GM18498 (cell line): Measurements from ENCODE around the gene ZNF831.

Experiments used
- ATAC-seq: cut with Tn5 transposase; IDR thresholded peaks from one replicate; pipeline ENCODE4 v1.9.1; 2021; ENCODE audit warnings: mild to moderate bottlenecking, moderate library complexity; ENCODE audit not compliant: unreplicated experiment

Gene ZNF831

GRCh38 chr20:59178983-59179595 lies 15.5 kb downstream of the ZNF831 start:
- ATAC-seq = no peak

DNA sequence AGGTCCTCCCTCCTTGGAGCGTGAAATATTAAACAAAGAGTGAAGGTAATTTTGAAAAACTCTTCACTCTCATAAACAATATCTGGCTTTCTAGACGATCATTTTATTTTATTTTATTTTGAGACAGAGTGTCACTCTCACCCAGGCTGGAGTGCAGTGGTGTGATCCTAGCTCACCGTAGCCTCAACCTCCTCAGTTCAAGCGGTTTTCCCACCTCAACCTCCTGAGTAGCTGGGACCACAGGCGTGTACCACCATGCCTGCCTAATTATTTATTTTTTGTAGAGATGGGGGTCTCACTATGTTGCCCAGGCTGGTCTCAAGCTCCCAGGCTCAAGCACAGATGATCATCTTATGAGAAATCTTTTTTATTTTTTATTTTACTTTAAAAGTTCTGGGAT lies 16.4 kb downstream of the ZNF831 start:
- no peak for ATAC-seq

- no peak for ATAC-seq
Measured at GRCh38 chr20:59181936-59182335, 18.3 kb downstream of the ZNF831 start.

- peak; percentile 70 for ATAC-seq
Measured at GRCh38 chr20:59182401-59183044, 18.9 kb downstream of the ZNF831 start.

GRCh38 chr20:59183751-59184150 lies 20.1 kb downstream of the ZNF831 start:
- ATAC-seq = no peak

GRCh38 chr20:59184880-59185447 lies 21.3 kb downstream of the ZNF831 start:
- no peak for ATAC-seq

GRCh38 chr20:59185809-59186208 lies 22.2 kb downstream of the ZNF831 start:
- no peak for ATAC-seq

DNA sequence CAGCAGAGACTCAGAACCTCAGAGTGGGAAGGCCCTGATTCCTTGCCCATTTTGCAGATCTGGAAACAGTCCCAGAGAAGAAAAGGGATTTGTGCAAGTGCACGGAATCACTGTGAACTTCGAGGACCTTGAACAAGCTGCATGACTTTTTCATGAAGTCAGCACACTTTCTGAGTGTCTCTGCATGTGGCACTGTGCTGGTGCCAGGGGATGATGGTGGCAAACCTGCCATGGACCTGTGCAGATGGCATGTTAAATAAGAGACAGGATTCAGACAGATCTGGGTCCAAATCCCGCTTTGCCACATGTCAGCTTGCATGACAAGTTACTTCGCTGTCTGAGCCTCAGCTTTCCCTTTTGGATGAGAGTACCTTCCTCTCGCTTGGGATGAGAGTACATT lies 26.8 kb downstream of the ZNF831 start:
- ATAC-seq = no peak

DNA sequence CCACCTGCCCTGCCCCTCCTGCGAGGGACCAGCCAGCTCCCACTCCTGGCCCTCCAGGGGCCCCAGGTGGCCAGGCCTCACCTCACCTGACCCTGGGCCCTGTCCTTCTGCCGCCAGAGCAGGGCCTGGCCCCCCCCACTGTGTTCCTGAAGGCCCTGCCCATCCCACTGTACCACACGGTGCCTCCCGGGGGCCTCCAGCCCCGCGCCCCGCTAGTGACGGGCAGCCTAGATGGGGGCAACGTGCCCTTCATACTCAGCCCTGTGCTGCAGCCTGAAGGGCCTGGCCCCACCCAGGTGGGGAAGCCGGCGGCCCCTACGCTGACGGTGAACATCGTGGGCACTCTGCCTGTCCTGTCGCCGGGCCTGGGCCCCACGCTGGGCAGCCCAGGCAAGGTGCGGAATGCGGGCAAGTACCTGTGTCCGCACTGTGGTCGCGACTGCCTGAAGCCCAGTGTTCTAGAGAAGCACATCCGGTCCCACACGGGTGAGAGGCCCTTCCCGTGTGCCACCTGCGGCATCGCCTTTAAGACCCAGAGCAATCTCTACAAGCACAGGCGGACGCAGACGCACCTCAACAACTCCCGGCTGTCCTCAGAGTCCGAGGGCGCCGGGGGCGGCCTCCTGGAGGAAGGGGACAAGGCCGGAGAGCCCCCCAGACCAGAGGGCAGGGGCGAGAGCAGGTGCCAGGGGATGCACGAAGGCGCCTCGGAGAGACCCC lies 27.6 kb downstream of the ZNF831 start:
- ATAC-seq = no peak

DNA sequence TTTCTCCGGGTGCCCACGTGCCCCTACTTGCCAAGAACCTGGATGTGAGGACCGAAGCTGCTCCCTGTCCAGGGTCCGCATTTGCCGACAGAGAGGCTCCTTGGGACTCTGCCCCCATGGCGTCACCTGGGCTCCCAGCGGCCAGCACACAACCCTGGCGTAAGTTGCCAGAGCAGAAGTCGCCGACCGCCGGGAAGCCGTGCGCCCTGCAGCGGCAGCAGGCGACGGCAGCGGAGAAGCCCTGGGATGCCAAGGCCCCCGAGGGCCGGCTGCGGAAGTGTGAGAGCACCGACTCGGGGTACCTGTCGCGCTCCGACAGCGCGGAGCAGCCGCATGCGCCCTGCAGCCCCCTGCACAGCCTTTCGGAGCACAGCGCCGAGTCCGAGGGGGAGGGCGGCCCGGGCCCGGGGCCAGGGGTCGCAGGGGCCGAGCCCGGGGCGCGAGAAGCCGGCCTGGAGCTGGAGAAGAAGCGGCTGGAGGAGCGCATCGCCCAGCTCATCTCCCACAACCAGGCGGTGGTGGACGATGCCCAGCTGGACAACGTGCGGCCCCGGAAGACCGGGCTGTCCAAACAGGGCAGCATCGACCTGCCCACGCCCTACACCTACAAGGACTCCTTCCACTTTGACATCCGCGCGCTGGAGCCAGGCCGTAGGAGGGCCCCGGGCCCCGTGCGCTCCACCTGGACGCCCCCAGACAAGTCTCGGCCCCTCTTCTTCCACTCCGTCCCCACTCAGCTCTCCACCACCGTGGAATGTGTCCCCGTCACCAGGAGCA lies 28.3 kb downstream of the ZNF831 start:
- no peak for ATAC-seq

DNA sequence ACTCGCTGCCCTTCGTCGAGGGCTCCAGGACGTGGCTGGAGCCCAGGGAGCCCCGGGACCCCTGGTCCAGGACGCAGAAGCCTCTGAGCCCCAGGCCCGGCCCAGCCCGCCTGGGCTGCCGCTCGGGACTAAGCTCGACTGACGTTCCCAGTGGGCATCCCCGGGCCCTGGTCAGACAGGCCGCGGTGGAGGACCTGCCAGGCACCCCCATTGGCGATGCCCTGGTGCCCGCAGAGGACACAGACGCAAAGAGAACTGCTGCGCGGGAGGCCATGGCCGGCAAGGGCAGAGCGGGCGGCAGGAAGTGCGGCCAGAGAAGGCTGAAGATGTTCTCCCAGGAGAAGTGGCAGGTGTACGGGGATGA lies 28.9 kb downstream of the ZNF831 start:
- ATAC-seq = no peak

DNA sequence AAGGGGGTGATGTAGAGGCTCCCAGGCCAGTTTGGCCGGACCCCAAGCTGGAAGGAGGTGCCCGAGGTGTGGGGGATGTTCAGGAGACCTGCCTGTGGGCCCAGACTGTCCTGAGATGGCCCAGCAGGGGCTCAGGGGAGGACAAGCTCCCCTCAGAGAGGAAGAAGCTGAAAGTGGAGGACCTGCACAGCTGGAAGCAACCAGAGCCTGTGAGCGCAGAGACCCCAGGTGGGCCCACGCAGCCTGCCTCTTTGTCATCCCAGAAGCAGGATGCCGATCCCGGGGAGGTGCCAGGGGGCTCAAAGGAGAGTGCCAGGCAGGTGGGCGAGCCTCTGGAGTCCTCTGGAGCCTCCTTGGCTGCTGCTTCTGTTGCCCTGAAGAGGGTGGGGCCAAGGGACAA lies 29.7 kb downstream of the ZNF831 start:
- ATAC-seq = no peak

DNA sequence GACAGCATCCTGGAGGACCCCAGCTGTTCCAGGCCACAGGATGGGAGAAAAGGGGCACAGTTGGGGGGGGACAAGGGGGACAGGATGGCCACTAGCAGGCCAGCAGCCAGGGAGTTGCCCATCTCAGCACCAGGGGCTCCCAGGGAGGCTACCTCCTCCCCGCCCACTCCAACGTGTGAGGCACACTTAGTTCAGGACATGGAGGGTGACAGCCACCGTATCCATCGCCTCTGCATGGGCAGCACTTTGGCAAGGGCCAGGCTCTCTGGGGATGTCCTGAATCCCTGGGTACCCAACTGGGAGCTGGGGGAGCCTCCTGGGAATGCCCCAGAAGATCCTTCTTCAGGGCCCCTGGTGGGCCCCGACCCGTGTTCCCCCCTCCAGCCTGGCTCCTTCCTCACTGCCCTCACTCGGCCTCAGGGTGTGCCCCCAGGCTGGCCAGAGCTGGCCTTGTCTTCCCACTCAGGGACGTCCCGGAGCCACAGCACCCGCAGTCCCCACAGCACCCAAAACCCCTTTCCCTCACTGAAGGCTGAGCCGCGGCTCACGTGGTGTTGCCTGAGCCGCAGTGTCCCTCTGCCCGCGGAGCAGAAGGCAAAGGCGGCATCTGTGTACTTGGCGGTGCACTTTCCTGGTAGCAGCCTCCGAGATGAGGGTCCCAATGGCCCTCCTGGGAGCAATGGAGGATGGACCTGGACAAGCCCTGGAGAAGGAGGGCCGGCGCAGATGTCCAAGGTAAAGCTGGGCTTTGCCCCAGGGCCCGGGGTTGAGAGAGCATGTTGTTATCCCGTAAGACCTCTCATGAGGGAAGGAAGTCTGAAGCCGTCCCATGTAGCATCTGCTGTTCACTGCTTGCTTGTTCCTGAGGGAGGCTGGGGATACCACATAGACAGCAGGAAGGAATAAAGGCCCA lies 30.7 kb downstream of the ZNF831 start:
- no peak for ATAC-seq

DNA sequence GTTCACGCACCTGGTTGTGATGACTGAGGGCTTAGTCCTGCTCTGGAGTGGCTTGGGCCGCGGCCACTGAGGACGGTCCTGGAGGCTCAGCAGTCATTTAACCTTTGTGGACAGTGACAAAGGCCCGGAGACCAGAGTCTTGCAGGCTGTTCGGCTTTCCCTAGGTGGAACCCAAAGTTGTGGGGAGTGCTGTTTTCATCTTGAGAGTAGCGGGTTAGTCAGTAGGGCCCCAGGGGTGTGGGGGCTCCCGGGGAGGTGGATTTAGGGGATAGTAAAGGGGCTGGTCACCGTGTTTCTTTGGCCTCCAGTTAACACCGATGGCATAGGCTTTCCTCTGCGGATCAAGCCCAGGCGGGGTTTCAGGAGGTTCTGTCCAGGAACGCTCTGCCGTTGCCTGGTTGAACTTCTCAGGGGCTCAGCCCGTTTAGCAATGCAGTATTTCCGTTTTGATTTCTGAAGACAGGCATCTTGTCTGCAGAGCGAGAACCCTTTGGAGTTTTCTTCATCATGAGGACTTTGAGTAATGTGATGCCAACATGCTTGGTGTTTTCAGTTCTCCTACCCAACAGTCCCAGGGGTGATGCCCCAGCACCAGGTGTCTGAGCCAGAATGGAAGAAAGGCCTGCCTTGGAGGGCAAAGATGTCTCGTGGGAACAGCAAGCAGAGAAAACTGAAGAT lies 31.8 kb downstream of the ZNF831 start:
- no peak for ATAC-seq

DNA sequence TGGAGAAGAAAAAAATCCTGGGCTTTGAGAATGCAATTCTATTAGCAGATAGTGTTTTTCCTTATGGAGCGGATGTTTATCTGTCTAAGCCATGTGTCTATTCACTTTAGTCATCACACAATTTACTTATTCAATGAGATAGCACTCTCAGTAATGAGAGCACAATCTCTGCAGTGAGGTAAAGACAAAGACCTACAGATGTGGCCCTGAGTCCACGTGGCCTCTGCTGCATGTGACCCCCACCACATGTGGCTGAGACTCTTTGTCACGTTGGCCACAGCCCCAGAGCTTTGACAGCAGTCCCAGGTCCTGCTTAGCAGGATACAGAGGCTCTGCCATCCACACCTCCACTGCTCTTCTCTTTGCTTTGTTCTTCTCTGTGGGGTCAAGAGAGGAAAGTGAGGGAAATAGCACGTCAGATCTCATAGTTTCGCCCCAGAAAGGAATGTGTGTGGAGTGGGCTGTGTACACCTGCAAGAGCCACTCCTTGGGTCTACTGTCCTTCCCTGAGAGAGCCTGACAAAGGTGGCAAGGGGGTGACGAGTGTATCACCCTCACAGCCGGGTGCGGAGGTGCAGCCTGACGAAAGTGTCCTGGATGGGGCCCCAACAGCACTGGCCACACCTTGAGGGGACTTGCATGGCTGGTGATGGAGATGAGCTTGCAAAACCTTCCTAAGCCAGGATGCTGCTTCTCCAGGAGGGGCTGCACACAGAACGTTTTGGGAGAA lies 40.7 kb downstream of the ZNF831 start:
- ATAC-seq = no peak

GRCh38 chr20:59205044-59205443 lies 41.4 kb downstream of the ZNF831 start:
- no peak for ATAC-seq

DNA sequence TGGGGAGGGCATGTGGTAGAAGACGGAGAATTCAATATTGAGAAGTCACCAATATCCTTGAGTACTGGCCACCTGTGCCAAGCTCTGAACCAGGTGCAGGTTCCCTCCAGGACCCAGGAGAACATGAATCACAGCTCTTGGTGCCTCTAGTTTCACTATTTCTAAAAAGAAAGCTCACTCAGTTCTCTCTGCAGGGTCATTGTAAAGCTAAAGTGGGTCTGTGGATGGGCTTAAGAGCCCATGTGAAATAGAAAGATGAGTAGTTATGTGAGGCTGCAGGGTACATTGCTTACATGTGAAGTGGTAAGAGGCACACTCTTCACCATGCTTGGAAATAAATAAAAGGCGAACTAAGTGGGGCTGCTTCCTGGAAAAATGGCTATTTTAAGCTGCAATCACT lies 43.6 kb downstream of the ZNF831 start:
- no peak for ATAC-seq

DNA sequence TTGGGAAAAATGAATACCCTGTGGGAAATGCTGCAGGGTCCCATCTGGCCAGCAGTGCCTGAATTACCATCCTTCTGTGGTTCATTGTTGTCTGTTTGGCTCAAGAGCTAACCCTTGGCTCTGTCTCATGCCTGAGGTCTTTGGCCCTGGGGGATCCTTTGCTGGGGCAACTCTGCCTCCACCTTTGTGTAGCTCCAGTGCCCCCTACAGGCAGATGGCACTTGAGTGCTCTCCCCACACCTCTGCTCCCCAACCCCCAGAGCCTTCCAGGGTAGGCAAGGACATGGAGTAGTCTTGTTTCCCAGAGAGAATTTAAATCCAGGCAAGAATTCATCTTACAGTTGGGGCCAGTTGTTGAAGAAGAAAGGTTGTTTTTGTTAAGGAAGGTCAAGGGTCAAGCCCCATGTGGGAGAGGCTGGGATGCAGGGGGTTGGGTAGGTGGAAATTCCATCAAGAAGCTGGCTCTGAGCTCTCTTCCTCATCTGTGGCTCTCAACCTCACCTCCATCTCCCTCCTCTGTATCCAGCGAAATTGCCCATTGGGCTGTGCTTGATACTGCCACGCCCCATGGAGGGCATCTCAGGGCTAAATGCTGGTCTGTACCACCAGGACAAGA lies 44.2 kb downstream of the ZNF831 start:
- no peak for ATAC-seq

GRCh38 chr20:59210186-59210585 lies 46.6 kb downstream of the ZNF831 start:
- ATAC-seq = no peak
